ENCODE data around the gene PKP4. TPM values are rescaled to one million over a fixed set of nuclear protein-coding genes. Genes with fewer than 3 reads are reported as not detected.

Gene PKP4
- total and polyA plus RNA-seq, 9 donors: 22.7 to 60.9 (median 46.6) TPM

- Histone ChIP-seq H3K27me3 (no peaks in the 10 kb centered on the region), H3K36me3 (no peaks in the 10 kb centered on the region), H3K9me3 (no peaks in the 10 kb centered on the region), H3K4me1 (ENCODE audit: insufficient read depth) (peaks cover 11% of the 10 kb centered on the region), H3K4me3 (no peak overlapping the region), H3K27ac (no peak overlapping the region)
- intact Hi-C loops (cut with DNase I): no loop called here
- no peak for DNase-seq
- TF ChIP-seq CTCF (IDR thresholded peaks at IDR 0.05) (no peak), EP300 (IDR thresholded peaks at IDR 0.05) (no peak), POLR2A (IDR thresholded peaks at IDR 0.05) (no peak)
- WGBS, 3 donors: 94 to 97% (median 95%) methylated on average over 4 of the region's 4 CpGs
Observed at GRCh38 chr2:158491072-158491471, 34.3 kb downstream of the PKP4 start.

- Histone ChIP-seq H3K4me1 (ENCODE audit: insufficient read depth) (peaks cover 8% of the 10 kb centered on the region), H3K27ac (no peak overlapping the region), H3K36me3 (no peaks in the 10 kb centered on the region), H3K4me3 (no peak overlapping the region), H3K27me3 (no peaks in the 10 kb centered on the region), H3K9me3 (no peaks in the 10 kb centered on the region)
- DNase-seq: no peak
- no peak for TF ChIP-seq CTCF (IDR thresholded peaks at IDR 0.05)
- no peak for TF ChIP-seq POLR2A (IDR thresholded peaks at IDR 0.05)
- no peak for TF ChIP-seq EP300 (IDR thresholded peaks at IDR 0.05)
- intact Hi-C loops (cut with DNase I): no loop called here
- 68 to 90% (median 69%) methylated on average over 2 of the region's 2 CpGs for WGBS, 3 donors
Observed at GRCh38 chr2:158493458-158493857, 36.7 kb downstream of the PKP4 start.

- Histone ChIP-seq H3K27ac (no peak overlapping the region), H3K4me1 (ENCODE audit: insufficient read depth) (peaks cover 12% of the 10 kb centered on the region), H3K4me3 (no peak overlapping the region), H3K9me3 (no peaks in the 10 kb centered on the region), H3K27me3 (no peaks in the 10 kb centered on the region), H3K36me3 (no peaks in the 10 kb centered on the region)
- intact Hi-C loops (cut with DNase I): no loop called here
- TF ChIP-seq CTCF (IDR thresholded peaks at IDR 0.05) (no peak), POLR2A (IDR thresholded peaks at IDR 0.05) (no peak), EP300 (IDR thresholded peaks at IDR 0.05) (no peak)
- 16 to 20% (median 18%) methylated on average over 5 of the region's 5 CpGs for WGBS, 3 donors
- no peak for DNase-seq
Observed at GRCh38 chr2:158495175-158495574, 38.4 kb downstream of the PKP4 start.

- no peak for DNase-seq
- no peaks in the 10 kb centered on the region for H3K9me3 ChIP-seq
- intact Hi-C loops (cut with DNase I): no loop called here
- H3K4me1 ChIP-seq (ENCODE audit: insufficient read depth): peaks cover 16% of the 10 kb centered on the region
- no peaks in the 10 kb centered on the region for H3K27me3 ChIP-seq
- TF ChIP-seq CTCF (IDR thresholded peaks at IDR 0.05): no peak
- TF ChIP-seq POLR2A (IDR thresholded peaks at IDR 0.05): no peak
- TF ChIP-seq EP300 (IDR thresholded peaks at IDR 0.05): no peak
- H3K36me3 ChIP-seq: no peaks in the 10 kb centered on the region
- 92 to 94% (median 93%) methylated on average over 3 of the region's 3 CpGs for WGBS, 3 donors
- no peak overlapping the region for H3K4me3 ChIP-seq
- no peak overlapping the region for H3K27ac ChIP-seq
Observed at GRCh38 chr2:158496986-158497385, 40.2 kb downstream of the PKP4 start.

GRCh38 chr2:158497486-158497885 is 40.7 kb downstream of the PKP4 start:
- TF ChIP-seq EP300 (IDR thresholded peaks at IDR 0.05): no peak
- no peak for TF ChIP-seq POLR2A (IDR thresholded peaks at IDR 0.05)
- TF ChIP-seq CTCF (IDR thresholded peaks at IDR 0.05): no peak
- Histone ChIP-seq H3K4me1 (ENCODE audit: insufficient read depth) (peaks cover 14% of the 10 kb centered on the region), H3K27ac (no peak overlapping the region), H3K9me3 (no peaks in the 10 kb centered on the region), H3K27me3 (no peaks in the 10 kb centered on the region), H3K36me3 (no peaks in the 10 kb centered on the region), H3K4me3 (no peak overlapping the region)
- intact Hi-C loops (cut with DNase I): no loop called here
- DNase-seq: no peak
- WGBS, 3 donors: 90 to 95% (median 93%) methylated on average over 1 of the region's 1 CpG

Measured in ovary (tissue), 9 donors.